22Rv1 (cell line): ENCODE data around the gene CISH.

ENCODE experiments used
- H3K27ac ChIP-seq: fragments of 450-650 bp; 2 replicates; pipeline ENCODE4 v1.5.1; 2017
- CTCF ChIP-seq: fragments of 450-650 bp; IDR thresholded peaks from 2 replicates; pipeline ENCODE4 v1.5.1; 2017; ENCODE audit warnings: mild to moderate bottlenecking
- ZFX ChIP-seq: fragments of 450-650 bp; IDR thresholded peaks from 2 replicates; pipeline ENCODE4 v1.6.1; 2017; ENCODE audit warnings: antibody characterized with exemption, borderline replicate concordance

The CISH gene

GRCh38 chr3:50622881-50623280 lies 11.3 kb upstream of the CISH start:
- no peak overlapping the region for H3K27ac ChIP-seq
- TF ChIP-seq CTCF = no peak
- TF ChIP-seq ZFX = no peak

- no peak for TF ChIP-seq CTCF
- H3K27ac ChIP-seq = no peak overlapping the region
Measured at GRCh38 chr3:50620820-50621219, 9.2 kb upstream of the CISH start.

- H3K27ac ChIP-seq = no peak overlapping the region
- TF ChIP-seq CTCF = no peak
- TF ChIP-seq ZFX = no peak
Measured at GRCh38 chr3:50620420-50620819, 8.8 kb upstream of the CISH start.

GRCh38 chr3:50617911-50618481 lies 6.4 kb upstream of the CISH start:
- no peak for TF ChIP-seq CTCF
- no peak for TF ChIP-seq ZFX
- H3K27ac ChIP-seq = peak overlapping the region; percentile 75; the same call in 1 of the 2 replicates

- no peak for TF ChIP-seq CTCF
- TF ChIP-seq ZFX = no peak
- H3K27ac ChIP-seq = peak within 1 kb of the TSS; percentile 75
Measured at GRCh38 chr3:50617096-50617791, 5.7 kb upstream of the CISH start, which contains the start of gene MAPKAPK3. TSS of gene MAPKAPK3 (plus strand) at chr3:50617151. CDS start at chr3:50617566, 415 bp downstream.

GRCh38 chr3:50616770-50617095 lies 5.2 kb upstream of the CISH start:
- TF ChIP-seq CTCF (no peak), ZFX (no peak)
- peak overlapping the region; percentile 75 for H3K27ac ChIP-seq

GRCh38 chr3:50616003-50616769 lies 4.6 kb upstream of the CISH start:
- peak overlapping the region; percentile 75 for H3K27ac ChIP-seq

More at GRCh38 chr3:50616003-50616769, 4.6 kb upstream of the CISH start:
- no peak for TF ChIP-seq ZFX
- peak; percentile 100 for TF ChIP-seq CTCF
